ENCODE results near the gene CNKSR3. TPM values are rescaled to one million over a fixed set of nuclear protein-coding genes. Genes with fewer than 3 reads are reported as not detected.

Gene CNKSR3
- total and polyA plus RNA-seq, 2 of the 8 experiments (the other 6 are each of a cell fraction or from before 2014, with no cell fraction given) = 1.2 to 6.2 TPM

- POLR2A ChIA-PET (ENCODE audit: partially characterized antibody) = no interaction called here
- H4K91ac ChIP-seq (replicated peaks; ENCODE audit: insufficient read length, low read length) = no peak overlapping the region
Measured at GRCh38 chr6:154438882-154439415, 71.5 kb downstream of the CNKSR3 start.

More at GRCh38 chr6:154438882-154439415, 71.5 kb downstream of the CNKSR3 start:
- WGBS, 2 experiments (ENCODE audit: extremely low coverage in 1 of 2, insufficient coverage in 1 of 2, insufficient read length in 1 of 2, insufficient replicate concordance in 2 of 2, low coverage in 1 of 2, low lambda C conversion rate in 2 of 2, missing lambda C conversion rate in 1 of 2) = 90% methylated on average over 9 of the region's 9 CpGs; no CpG with 5 or more reads in 1 of the 2 experiments
- Histone ChIP-seq H4K8ac (ENCODE audit: extremely low read depth, insufficient read depth, low read length) (no peak overlapping the region), H4K5ac (ENCODE audit: insufficient read length, low read depth, low read length) (no peak overlapping the region), H2BK12ac (ENCODE audit: low read depth, low read length) (no peak overlapping the region), H3K56ac (replicated peaks; ENCODE audit: insufficient read length, low read depth, low read length) (no peak overlapping the region), H2AK5ac (ENCODE audit: low read depth, low read length) (no peak overlapping the region), H3K14ac (ENCODE audit: insufficient read length) (no peak overlapping the region), H2AFZ (ENCODE audit: low read length) (no peak overlapping the region), H3K18ac (ENCODE audit: extremely low read depth, low read length) (no peak overlapping the region), H3K4me1 (replicated peaks in 1 of 4; ENCODE audit: control insufficient read depth in 3 of 4, insufficient read depth in 4 of 4, low read length in 3 of 4) (no peaks in the 10 kb centered on the region), H3K4ac (replicated peaks; ENCODE audit: insufficient read length, low read depth, low read length) (no peak overlapping the region), H3K9me3 (ENCODE audit: insufficient read depth in 2 of 2, low read depth in 1 of 2, low read length in 1 of 2) (no peaks in the 10 kb centered on the region), H3K79me2 (ENCODE audit: control insufficient read depth in 1 of 2, insufficient read depth in 2 of 2, low read length in 2 of 2) (no peaks in the 10 kb centered on the region), H3K4me2 (ENCODE audit: insufficient read depth in 1 of 2, low read depth in 2 of 2, low read length in 2 of 2) (no peak overlapping the region), H2BK20ac (ENCODE audit: low read length) (no peak overlapping the region), H2BK120ac (replicated peaks; ENCODE audit: low read depth, low read length) (no peak overlapping the region), H3K4me3 (ENCODE audit: extremely low read depth in 1 of 4, insufficient read depth in 2 of 4, low read depth in 3 of 4, low read length in 4 of 4) (no peak overlapping the region), H4K20me1 (replicated peaks in 1 of 2; ENCODE audit: control insufficient read depth in 1 of 2, insufficient read depth in 2 of 2, low read length in 2 of 2) (peaks cover 0 to 2% of the 10 kb centered on the region in 2 experiments), H3K23ac (ENCODE audit: insufficient read length) (no peak overlapping the region), H3K27me3 (replicated peaks in 1 of 4; ENCODE audit: control insufficient read depth in 3 of 4, extremely low read depth in 1 of 4, insufficient read depth in 3 of 4, low read length in 3 of 4) (no peaks in the 10 kb centered on the region), H3K9ac (replicated peaks in 1 of 4; ENCODE audit: extremely low read depth in 1 of 4, low read depth in 3 of 4, low read length in 3 of 4) (no peak overlapping the region), H3K79me1 (ENCODE audit: low read depth, low read length) (no peaks in the 10 kb centered on the region), H3K23me2 (ENCODE audit: low read depth, low read length) (no peaks in the 10 kb centered on the region), H2BK5ac (ENCODE audit: low read depth, low read length) (no peak overlapping the region), H3K27ac (ENCODE audit: low read depth, low read length) (no peak overlapping the region), H2BK15ac (ENCODE audit: low read length) (no peak overlapping the region), H3K36me3 (ENCODE audit: control insufficient read depth in 2 of 4, insufficient read depth in 4 of 4, low read length in 3 of 4) (peaks cover 0 to 6% (median 0%) of the 10 kb centered on the region in 4 experiments; a peak in 3 of 8 replicates)
- no peak for DNase-seq (ENCODE audit: low read depth in 1 of 2, low spot score in 2 of 2)
- no peak for FAIRE-seq
- CTCF ChIA-PET (ENCODE audit: partially characterized antibody) = interaction anchor here (0.6 to 0.8 kb wide), 2 partner anchors 19 to 206 kb away, joined by 3 to 6 read pairs; no protein-coding TSS in a partner anchor
- no peak for TF ChIP-seq NRF1 (IDR thresholded peaks at IDR 0.05; ENCODE audit: low read depth, low read length)
- no peak for TF ChIP-seq NANOG (IDR thresholded peaks at IDR 0.05; ENCODE audit: insufficient read depth, low read depth, low read length, poor library complexity, severe bottlenecking)
- no peak for TF ChIP-seq JUN (IDR thresholded peaks at IDR 0.05; ENCODE audit: low read depth, low read length)
- TF ChIP-seq POLR2A (IDR thresholded peaks at IDR 0.05; ENCODE audit: control extremely low read depth in 1 of 2, low read depth in 2 of 2, low read length in 2 of 2) = no peak
- TF ChIP-seq MAX (IDR thresholded peaks at IDR 0.05) = no peak
- TF ChIP-seq BRCA1 (IDR thresholded peaks at IDR 0.05; ENCODE audit: low read depth, low read length) = no peak
- TF ChIP-seq CBX8 (IDR thresholded peaks at IDR 0.05; ENCODE audit: borderline replicate concordance, low read depth, low read length) = no peak
- no peak for TF ChIP-seq CTBP2 (IDR thresholded peaks at IDR 0.05; ENCODE audit: borderline replicate concordance, insufficient read depth, insufficient read length, low read length)
- TF ChIP-seq CHD1 (IDR thresholded peaks at IDR 0.05; ENCODE audit: low read depth, low read length) = no peak
- no peak for TF ChIP-seq EP300 (IDR thresholded peaks at IDR 0.05; ENCODE audit: borderline replicate concordance in 1 of 2, low read depth in 2 of 2, low read length in 2 of 2)
- TF ChIP-seq TAF7 (optimal IDR thresholded peaks at IDR 0.05; ENCODE audit: borderline replicate concordance, low read depth, low read length) = no peak
